ENCODE measurements around the gene GSTT2. TPM values are rescaled to one million over a fixed set of nuclear protein-coding genes. Genes with fewer than 3 reads are reported as not detected.

The GSTT2 gene
- total and polyA plus RNA-seq, 2 experiments from 2014 or later: 5.0 to 5.2 TPM

DNA sequence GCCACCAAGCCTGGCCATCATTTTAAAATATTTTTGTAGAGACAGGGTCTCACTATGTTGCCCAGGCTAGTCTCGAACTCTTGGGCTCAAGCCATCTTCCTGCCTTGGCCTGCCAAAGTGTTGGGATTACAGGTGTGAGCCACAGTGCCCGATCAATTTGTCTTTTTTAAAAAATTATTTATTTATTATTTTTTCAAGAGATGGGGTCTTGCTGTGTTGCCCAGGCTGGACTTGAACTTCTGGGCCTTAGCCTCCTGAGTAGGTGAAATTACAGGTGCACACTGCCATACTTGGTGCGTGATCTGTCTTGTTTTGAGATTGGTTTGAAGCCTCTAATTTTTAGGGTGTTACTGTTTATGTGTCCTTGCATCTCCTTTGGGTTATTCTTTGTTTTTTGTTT, 41.4 kb downstream of the GSTT2 start:
- H3K4me1 ChIP-seq (ENCODE audit: low read depth): no peaks in the 10 kb centered on the region
- H3K9me3 ChIP-seq (ENCODE audit: low read depth): no peaks in the 10 kb centered on the region
- no peak overlapping the region for H3K4me3 ChIP-seq
- H3K36me3 ChIP-seq: no peaks in the 10 kb centered on the region
- no peak overlapping the region for H3K27ac ChIP-seq
- H3K27me3 ChIP-seq: no peaks in the 10 kb centered on the region
- DNase-seq (ENCODE audit: low read depth in 1 of 2, low spot score in 1 of 2): no peak
- TF ChIP-seq, protein P1, sequence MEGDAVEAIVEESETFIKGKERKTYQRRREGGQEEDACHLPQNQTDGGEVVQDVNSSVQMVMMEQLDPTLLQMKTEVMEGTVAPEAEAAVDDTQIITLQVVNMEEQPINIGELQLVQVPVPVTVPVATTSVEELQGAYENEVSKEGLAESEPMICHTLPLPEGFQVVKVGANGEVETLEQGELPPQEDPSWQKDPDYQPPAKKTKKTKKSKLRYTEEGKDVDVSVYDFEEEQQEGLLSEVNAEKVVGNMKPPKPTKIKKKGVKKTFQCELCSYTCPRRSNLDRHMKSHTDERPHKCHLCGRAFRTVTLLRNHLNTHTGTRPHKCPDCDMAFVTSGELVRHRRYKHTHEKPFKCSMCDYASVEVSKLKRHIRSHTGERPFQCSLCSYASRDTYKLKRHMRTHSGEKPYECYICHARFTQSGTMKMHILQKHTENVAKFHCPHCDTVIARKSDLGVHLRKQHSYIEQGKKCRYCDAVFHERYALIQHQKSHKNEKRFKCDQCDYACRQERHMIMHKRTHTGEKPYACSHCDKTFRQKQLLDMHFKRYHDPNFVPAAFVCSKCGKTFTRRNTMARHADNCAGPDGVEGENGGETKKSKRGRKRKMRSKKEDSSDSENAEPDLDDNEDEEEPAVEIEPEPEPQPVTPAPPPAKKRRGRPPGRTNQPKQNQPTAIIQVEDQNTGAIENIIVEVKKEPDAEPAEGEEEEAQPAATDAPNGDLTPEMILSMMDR (IDR thresholded peaks at IDR 0.05; ENCODE audit: low read depth, low read length): no peak

DNA sequence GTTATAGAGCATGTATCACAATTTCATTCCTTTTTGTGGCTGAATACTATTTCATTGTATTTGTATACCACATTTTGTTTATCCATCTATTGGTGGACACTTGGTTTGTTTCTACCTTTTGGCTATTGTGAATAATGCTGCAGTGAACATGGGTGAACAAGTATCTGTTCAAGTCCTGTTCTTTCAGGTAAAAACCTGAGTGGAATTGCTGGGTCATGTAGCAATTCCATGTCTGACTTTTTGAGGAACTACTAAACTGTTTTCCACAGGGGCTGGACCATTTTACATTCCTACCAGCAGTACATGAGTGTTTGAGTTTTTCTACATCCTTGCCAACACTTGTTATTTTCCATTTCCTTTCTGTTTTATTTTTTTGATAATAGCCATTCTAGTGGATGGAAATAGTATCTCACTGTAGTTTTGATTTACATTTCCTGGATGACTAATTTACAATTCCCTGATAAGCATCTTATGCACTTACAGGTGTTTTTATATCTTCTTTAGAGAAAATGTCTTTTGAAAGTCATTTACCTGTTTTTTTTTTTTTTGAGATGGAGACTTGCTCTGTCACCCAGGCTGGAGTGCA, 43.4 kb downstream of the GSTT2 start:
- no peak overlapping the region for H3K27ac ChIP-seq
- H3K4me3 ChIP-seq: no peak overlapping the region
- no peaks in the 10 kb centered on the region for H3K36me3 ChIP-seq
- DNase-seq (ENCODE audit: low read depth in 1 of 2, low spot score in 1 of 2): no peak
- TF ChIP-seq, protein P1 (IDR thresholded peaks at IDR 0.05; ENCODE audit: low read depth, low read length): no peak
- H3K9me3 ChIP-seq (ENCODE audit: low read depth): no peaks in the 10 kb centered on the region
- peaks cover 4% of the 10 kb centered on the region for H3K4me1 ChIP-seq (ENCODE audit: low read depth)
- H3K27me3 ChIP-seq: no peaks in the 10 kb centered on the region

DNA sequence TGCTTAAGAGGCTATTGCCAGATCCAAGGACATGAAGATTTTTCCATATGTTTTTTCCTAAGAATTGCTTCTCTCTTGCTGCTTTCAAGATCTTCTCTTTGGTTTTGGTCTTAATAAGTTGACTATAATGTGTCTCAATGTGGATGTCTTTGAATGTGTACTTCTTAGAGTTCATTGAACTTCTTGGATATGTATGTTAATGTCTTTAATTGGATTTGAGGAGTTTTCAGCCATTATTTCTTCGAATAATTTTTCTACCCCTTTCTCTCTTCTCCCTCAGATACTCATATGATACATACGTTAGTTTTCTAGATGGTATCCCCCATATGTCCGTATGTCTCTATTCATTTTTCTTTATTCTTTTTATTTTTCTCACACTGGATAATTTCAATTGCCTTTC, 44.4 kb downstream of the GSTT2 start:
- Histone ChIP-seq H3K9me3 (ENCODE audit: low read depth) (no peaks in the 10 kb centered on the region), H3K36me3 (no peaks in the 10 kb centered on the region), H3K4me3 (no peak overlapping the region), H3K27ac (no peak overlapping the region), H3K27me3 (no peaks in the 10 kb centered on the region), H3K4me1 (ENCODE audit: low read depth) (peaks cover 5% of the 10 kb centered on the region)
- DNase-seq (ENCODE audit: low read depth in 1 of 2, low spot score in 1 of 2): no peak
- TF ChIP-seq, protein P1 (IDR thresholded peaks at IDR 0.05; ENCODE audit: low read depth, low read length): no peak

DNA sequence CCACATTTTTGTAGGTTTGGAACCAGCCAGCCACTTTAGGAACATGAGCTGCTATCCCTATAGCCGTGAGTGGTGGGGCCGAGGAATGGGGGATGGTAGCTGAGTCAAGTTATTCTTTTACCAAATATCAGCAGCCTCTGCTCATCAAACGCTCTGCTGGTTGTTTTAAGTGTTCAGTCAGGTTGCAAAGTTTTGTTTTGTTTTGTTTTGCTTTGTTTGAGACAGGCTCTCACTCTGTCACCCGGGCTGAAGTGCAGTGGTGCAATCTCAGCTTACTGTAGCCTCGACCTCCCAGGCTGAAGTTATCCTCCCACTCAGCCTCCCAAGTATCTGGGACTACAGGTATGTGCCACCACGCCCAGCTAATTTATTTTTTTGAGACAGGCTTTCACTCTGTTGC, 45.5 kb downstream of the GSTT2 start:
- TF ChIP-seq, protein P1 (IDR thresholded peaks at IDR 0.05; ENCODE audit: low read depth, low read length): no peak
- Histone ChIP-seq H3K4me3 (no peak overlapping the region), H3K4me1 (ENCODE audit: low read depth) (peaks cover 9% of the 10 kb centered on the region), H3K27ac (no peak overlapping the region), H3K9me3 (ENCODE audit: low read depth) (no peaks in the 10 kb centered on the region), H3K36me3 (no peaks in the 10 kb centered on the region), H3K27me3 (no peaks in the 10 kb centered on the region)
- DNase-seq (ENCODE audit: low read depth in 1 of 2, low spot score in 1 of 2): no peak

DNA sequence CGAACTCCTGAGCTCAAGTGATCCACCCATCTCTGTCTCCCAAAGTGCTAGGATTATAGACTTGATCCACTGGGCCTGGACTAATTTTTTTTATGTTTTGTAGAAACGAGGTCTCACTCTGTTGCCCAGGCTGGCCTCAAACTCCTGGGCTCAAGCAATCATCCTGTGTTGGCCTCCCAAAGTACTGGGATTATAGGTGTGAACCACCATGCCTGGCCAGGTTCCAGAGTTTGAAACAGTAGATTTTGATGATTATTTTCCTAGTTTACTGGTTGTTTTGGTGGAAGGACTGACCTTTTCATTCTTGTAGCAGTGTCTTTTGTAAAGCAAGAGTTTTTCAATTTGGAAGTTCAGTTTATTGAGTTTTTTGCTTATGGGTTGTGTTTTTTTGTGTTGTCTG, 46.1 kb downstream of the GSTT2 start:
- no peak overlapping the region for H3K4me3 ChIP-seq
- H3K9me3 ChIP-seq (ENCODE audit: low read depth): no peaks in the 10 kb centered on the region
- H3K27me3 ChIP-seq: no peaks in the 10 kb centered on the region
- peaks cover 11% of the 10 kb centered on the region for H3K4me1 ChIP-seq (ENCODE audit: low read depth)
- TF ChIP-seq, protein P1 (IDR thresholded peaks at IDR 0.05; ENCODE audit: low read depth, low read length): no peak
- DNase-seq (ENCODE audit: low read depth in 1 of 2, low spot score in 1 of 2): no peak
- H3K36me3 ChIP-seq: no peaks in the 10 kb centered on the region
- no peak overlapping the region for H3K27ac ChIP-seq

Measured in cardiac muscle cell (in vitro differentiated cells and primary cell).